Hepatocyte (in vitro differentiated cells): Measurements from ENCODE around the gene KDM4C. TPM values are rescaled to one million over a fixed set of nuclear protein-coding genes. Genes with fewer than 3 reads are reported as not detected.
A peak's percentile ranks its signal among the peaks of the same experiment; 100 is the strongest.

Source experiments
- DNase-seq: peaks from one replicate; pipeline ENCODE4 v3.0.0-alpha.2; 2016; ENCODE audit warnings: low spot score
- H2AFZ ChIP-seq: fragments of 200-600 bp; sonication (generic); 2 replicates; pipeline ENCODE4 v1.6.0; 2016; ENCODE audit warnings: antibody characterized with exemption, mild to moderate bottlenecking
- H3K27ac ChIP-seq: fragments of 200-600 bp; sonication (generic); 2 replicates; pipeline ENCODE4 v1.5.1; 2016; ENCODE audit warnings: mild to moderate bottlenecking
- H3K27me3 ChIP-seq: fragments of 200-600 bp; sonication (generic); 2 replicates; pipeline ENCODE4 v1.6.1; 2016
- H3K36me3 ChIP-seq: fragments of 200-600 bp; sonication (generic); replicated peaks from 2 replicates; pipeline ENCODE4 v1.5.1; 2016; ENCODE audit warnings: low read depth; ENCODE audit not compliant: insufficient read depth
- H3K4me1 ChIP-seq: fragments of 200-600 bp; sonication (generic); 2 replicates; pipeline ENCODE4 v1.5.1; 2016; ENCODE audit warnings: mild to moderate bottlenecking, moderate library complexity; ENCODE audit not compliant: insufficient read depth
- H3K4me2 ChIP-seq: fragments of 200-600 bp; sonication (generic); 2 replicates; pipeline ENCODE4 v1.6.0; 2016
- H3K4me3 ChIP-seq: fragments of 200-600 bp; sonication (generic); 2 replicates; pipeline ENCODE4 v1.5.1; 2016; ENCODE audit warnings: mild to moderate bottlenecking
- H3K79me2 ChIP-seq: fragments of 200-600 bp; sonication (generic); 2 replicates; pipeline ENCODE4 v1.6.0; 2017; ENCODE audit warnings: mild to moderate bottlenecking
- H3K9me2 ChIP-seq: fragments of 200-600 bp; sonication (generic); replicated peaks from 2 replicates; pipeline ENCODE4 v1.6.0; 2017; ENCODE audit warnings: mild to moderate bottlenecking; ENCODE audit not compliant: insufficient read depth
- H3K9me3 ChIP-seq: fragments of 200-600 bp; sonication (generic); 2 replicates; pipeline ENCODE4 v1.5.1; 2016; ENCODE audit warnings: low read depth, mild to moderate bottlenecking
- H4K20me1 ChIP-seq: fragments of 200-600 bp; sonication (generic); 2 replicates; pipeline ENCODE4 v1.6.0; 2016; ENCODE audit warnings: mild to moderate bottlenecking; ENCODE audit not compliant: insufficient read depth, poor library complexity, severe bottlenecking
- EZH2 ChIP-seq: fragments of 200-600 bp; sonication (generic); IDR thresholded peaks from 2 replicates; pipeline ENCODE4 v1.6.1; 2016; ENCODE audit warnings: antibody characterized with exemption, mild to moderate bottlenecking, borderline replicate concordance
- EZH2phosphoT487 ChIP-seq: fragments of 200-600 bp; sonication (generic); IDR thresholded peaks from one replicate; pipeline ENCODE4 v1.6.1; 2018; ENCODE audit warnings: antibody characterized with exemption, mild to moderate bottlenecking, low read depth, moderate library complexity; ENCODE audit not compliant: unreplicated experiment, severe bottlenecking
- WGBS: methylation state at CpG from one replicate; pipeline ENCODE4 v1.1.6; 2016; ENCODE audit warnings: low lambda C conversion rate; ENCODE audit errors: missing lambda C conversion rate; 5-methylcytosine and 5-hydroxymethylcytosine counted together
- polyA plus RNA-seq: library from polyadenylated mRNA; unstranded; fragments of >200 nt; fragmentation: Nextera tagmentation; extraction: Ambion mirVana; gene quantifications from 2 replicates; pipeline ENCODE4 v1.2.1, GENCODE V29; 2016
- total RNA-seq: library from RNA; depleted of rRNA; stranded (reverse); fragments of >200 nt; gene quantifications from 2 replicates; pipeline ENCODE4 v1.2.3, GENCODE V29; 2014
- TF ChIP-seq, protein P1 (sequence below): fragments of 200-600 bp; sonication (generic); IDR thresholded peaks from 2 replicates; pipeline ENCODE4 v1.5.1; 2016; ENCODE audit warnings: antibody characterized with exemption, mild to moderate bottlenecking; ENCODE audit not compliant: poor library complexity

Gene KDM4C
- total and polyA plus RNA-seq, 2 experiments from 2014 or later = 16.1 to 28.7 TPM

GRCh38 chr9:6923086-6923485, 165.3 kb downstream of the KDM4C start:
- no peak overlapping the region for H3K4me3 ChIP-seq

DNA sequence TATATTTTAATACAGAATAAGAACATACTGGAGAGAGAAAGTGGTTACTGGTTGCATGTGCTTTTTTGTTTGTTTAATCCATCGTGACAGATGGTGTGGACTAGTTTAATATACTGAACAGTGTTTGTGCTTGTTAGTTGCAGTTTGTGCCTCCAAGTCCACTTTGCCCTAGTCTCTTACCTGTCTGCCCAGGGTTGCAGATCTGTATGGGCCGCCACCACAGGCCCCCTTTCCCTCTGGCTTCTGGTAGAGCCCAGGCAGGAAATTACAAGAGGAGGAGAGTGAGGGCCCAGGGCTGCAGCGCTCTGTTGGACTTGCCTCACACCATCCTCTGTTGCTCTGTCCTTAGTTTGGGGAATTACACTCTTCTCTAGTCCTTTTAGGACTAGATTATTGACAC, 166.4 kb downstream of the KDM4C start:
- Histone ChIP-seq H3K79me2 (no peaks in the 10 kb centered on the region), H3K27ac (no peak overlapping the region), H3K4me2 (no peak overlapping the region), H2AFZ (no peak overlapping the region), H3K36me3 (no peaks in the 10 kb centered on the region), H3K4me3 (no peak overlapping the region), H3K9me3 (no peaks in the 10 kb centered on the region), H4K20me1 (no peaks in the 10 kb centered on the region), H3K9me2 (no peaks in the 10 kb centered on the region), H3K4me1 (no peaks in the 10 kb centered on the region), H3K27me3 (no peaks in the 10 kb centered on the region)
- TF ChIP-seq EZH2 (no peak), EZH2phosphoT487 (no peak)
- TF ChIP-seq, protein P1, sequence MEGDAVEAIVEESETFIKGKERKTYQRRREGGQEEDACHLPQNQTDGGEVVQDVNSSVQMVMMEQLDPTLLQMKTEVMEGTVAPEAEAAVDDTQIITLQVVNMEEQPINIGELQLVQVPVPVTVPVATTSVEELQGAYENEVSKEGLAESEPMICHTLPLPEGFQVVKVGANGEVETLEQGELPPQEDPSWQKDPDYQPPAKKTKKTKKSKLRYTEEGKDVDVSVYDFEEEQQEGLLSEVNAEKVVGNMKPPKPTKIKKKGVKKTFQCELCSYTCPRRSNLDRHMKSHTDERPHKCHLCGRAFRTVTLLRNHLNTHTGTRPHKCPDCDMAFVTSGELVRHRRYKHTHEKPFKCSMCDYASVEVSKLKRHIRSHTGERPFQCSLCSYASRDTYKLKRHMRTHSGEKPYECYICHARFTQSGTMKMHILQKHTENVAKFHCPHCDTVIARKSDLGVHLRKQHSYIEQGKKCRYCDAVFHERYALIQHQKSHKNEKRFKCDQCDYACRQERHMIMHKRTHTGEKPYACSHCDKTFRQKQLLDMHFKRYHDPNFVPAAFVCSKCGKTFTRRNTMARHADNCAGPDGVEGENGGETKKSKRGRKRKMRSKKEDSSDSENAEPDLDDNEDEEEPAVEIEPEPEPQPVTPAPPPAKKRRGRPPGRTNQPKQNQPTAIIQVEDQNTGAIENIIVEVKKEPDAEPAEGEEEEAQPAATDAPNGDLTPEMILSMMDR = no peak
- WGBS = 83% methylated on average over 3 of the region's 3 CpGs
- no peak for DNase-seq

More at GRCh38 chr9:6923086-6923485, 165.3 kb downstream of the KDM4C start:
- H4K20me1 ChIP-seq = no peaks in the 10 kb centered on the region
- H3K4me2 ChIP-seq = no peak overlapping the region
- H3K9me3 ChIP-seq = no peaks in the 10 kb centered on the region
- WGBS = 86% methylated on average over 5 of the region's 5 CpGs
- H2AFZ ChIP-seq = no peak overlapping the region
- H3K27me3 ChIP-seq = no peaks in the 10 kb centered on the region
- H3K9me2 ChIP-seq = no peaks in the 10 kb centered on the region
- no peaks in the 10 kb centered on the region for H3K79me2 ChIP-seq
- H3K27ac ChIP-seq = no peak overlapping the region
- no peak for TF ChIP-seq EZH2
- TF ChIP-seq, protein P1 = no peak
- TF ChIP-seq EZH2phosphoT487 = no peak
- H3K36me3 ChIP-seq = no peaks in the 10 kb centered on the region
- no peaks in the 10 kb centered on the region for H3K4me1 ChIP-seq
- no peak for DNase-seq

GRCh38 chr9:6924988-6925563, 167.3 kb downstream of the KDM4C start:
- H3K79me2 ChIP-seq = peaks cover 2% of the 10 kb centered on the region
- H3K9me3 ChIP-seq = no peaks in the 10 kb centered on the region
- no peaks in the 10 kb centered on the region for H3K27me3 ChIP-seq
- no peaks in the 10 kb centered on the region for H4K20me1 ChIP-seq
- H3K36me3 ChIP-seq = no peaks in the 10 kb centered on the region
- 63% methylated on average over 8 of the region's 8 CpGs for WGBS
- no peaks in the 10 kb centered on the region for H3K4me1 ChIP-seq
- no peak for TF ChIP-seq EZH2phosphoT487
- TF ChIP-seq, protein P1 = no peak
- no peak for TF ChIP-seq EZH2
- no peak overlapping the region for H3K27ac ChIP-seq
- H2AFZ ChIP-seq = no peak overlapping the region
- no peak overlapping the region for H3K4me3 ChIP-seq
- no peak overlapping the region for H3K4me2 ChIP-seq
- no peaks in the 10 kb centered on the region for H3K9me2 ChIP-seq
- DNase-seq = peak; percentile 21
